Astrocyte (in vitro differentiated cells and primary cell): ENCODE measurements around the gene TGFB3. TPM values are rescaled to one million over a fixed set of nuclear protein-coding genes. Genes with fewer than 3 reads are reported as not detected.
"Not testable (repeated sequence)": the region's sequence is repeated elsewhere in the genome, so short reads cannot be mapped to it uniquely, and the experiment has no call there.

Experiments
- DNase-seq: peaks from one replicate; pipeline ENCODE4 v3.0.0-alpha.2; 2010; ENCODE audit warnings: low read depth
- FAIRE-seq: peaks from 2 replicates; lab custom pipeline; 2011; peaks lifted over from hg19 to GRCh38; lab: Jason Lieb, UNC
- H2AFZ ChIP-seq: 2 replicates; pipeline ENCODE4 v1.6.0; 2012; ENCODE audit warnings: low read depth, low read length, inconsistent platforms
- H3K27ac ChIP-seq: 2 replicates; pipeline ENCODE4 v1.5.1; 2011; ENCODE audit warnings: low read depth, low read length, inconsistent platforms
- H3K27me3 ChIP-seq: 2 replicates; pipeline ENCODE4 v1.6.0; 2011; ENCODE audit warnings: low read length, inconsistent platforms; ENCODE audit not compliant: insufficient read depth
- H3K36me3 ChIP-seq: 2 replicates; pipeline ENCODE4 v1.5.1; 2011; ENCODE audit warnings: low read length, inconsistent platforms; ENCODE audit not compliant: insufficient read depth
- H3K4me1 ChIP-seq: 2 replicates; pipeline ENCODE4 v1.5.1; 2011; ENCODE audit warnings: low read length, inconsistent platforms; ENCODE audit not compliant: insufficient read depth
- H3K4me2 ChIP-seq: 2 replicates; pipeline ENCODE4 v1.6.0; 2012; ENCODE audit warnings: low read length, inconsistent platforms
- H3K4me3 ChIP-seq: 2 replicates; pipeline ENCODE4 v1.5.1; 2011; ENCODE audit warnings: low read depth, mild to moderate bottlenecking, low read length, inconsistent platforms; ENCODE audit not compliant: insufficient read depth
- H3K79me2 ChIP-seq: 2 replicates; pipeline ENCODE4 v1.6.0; 2012; ENCODE audit warnings: mild to moderate bottlenecking, low read length, inconsistent platforms; ENCODE audit not compliant: insufficient read depth
- H3K9ac ChIP-seq: 2 replicates; pipeline ENCODE4 v1.6.0; 2012; ENCODE audit warnings: mild to moderate bottlenecking, low read length, inconsistent platforms
- H3K9me3 ChIP-seq: 2 replicates; pipeline ENCODE4 v1.5.1; 2012; ENCODE audit warnings: low read depth, mild to moderate bottlenecking, low read length, inconsistent platforms; ENCODE audit not compliant: insufficient read depth
- H4K20me1 ChIP-seq: 2 replicates; pipeline ENCODE4 v1.6.0; 2012; ENCODE audit warnings: low read length, inconsistent platforms; ENCODE audit not compliant: insufficient read depth
- H3K27ac Mint-ChIP-seq: one replicate; pipeline ENCODE4 v1.8.0; 2021; ENCODE audit warnings: mild to moderate bottlenecking, mixed read lengths; ENCODE audit not compliant: unreplicated experiment
- H3K27me3 Mint-ChIP-seq: one replicate; pipeline ENCODE4 v1.8.0; 2021; ENCODE audit warnings: low read depth, mixed read lengths; ENCODE audit not compliant: unreplicated experiment
- H3K36me3 Mint-ChIP-seq: one replicate; pipeline ENCODE4 v1.8.0; 2021; ENCODE audit warnings: low read depth, mixed read lengths; ENCODE audit not compliant: unreplicated experiment
- H3K4me1 Mint-ChIP-seq: one replicate; pipeline ENCODE4 v1.8.0; 2021; ENCODE audit warnings: low read depth, mixed read lengths; ENCODE audit not compliant: unreplicated experiment
- H3K4me3 Mint-ChIP-seq: one replicate; pipeline ENCODE4 v1.8.0; 2021; ENCODE audit warnings: mild to moderate bottlenecking, moderate library complexity, mixed read lengths; ENCODE audit not compliant: unreplicated experiment
- H3K9me3 Mint-ChIP-seq: one replicate; pipeline ENCODE4 v1.8.0; 2021; ENCODE audit warnings: mild to moderate bottlenecking, mixed read lengths; ENCODE audit not compliant: unreplicated experiment
- EZH2 ChIP-seq: IDR thresholded peaks from 2 replicates; pipeline ENCODE4 v1.6.1; 2012; ENCODE audit warnings: mild to moderate bottlenecking, low read length, inconsistent platforms; ENCODE audit not compliant: insufficient read depth
- total RNA-seq: library from RNA; stranded (reverse); gene quantifications from 2 replicates; pipeline ENCODE4 v1.2.1, GENCODE V29; 2021
- TF ChIP-seq, protein P1 (sequence below): IDR thresholded peaks from 2 replicates; pipeline ENCODE4 v1.5.1; 2011; ENCODE audit warnings: low read depth, mild to moderate bottlenecking, inconsistent platforms, low read length, moderate library complexity; ENCODE audit not compliant: insufficient read depth

The TGFB3 gene
- total RNA-seq, 1 donor from 2014 or later = 30.5 TPM

DNA sequence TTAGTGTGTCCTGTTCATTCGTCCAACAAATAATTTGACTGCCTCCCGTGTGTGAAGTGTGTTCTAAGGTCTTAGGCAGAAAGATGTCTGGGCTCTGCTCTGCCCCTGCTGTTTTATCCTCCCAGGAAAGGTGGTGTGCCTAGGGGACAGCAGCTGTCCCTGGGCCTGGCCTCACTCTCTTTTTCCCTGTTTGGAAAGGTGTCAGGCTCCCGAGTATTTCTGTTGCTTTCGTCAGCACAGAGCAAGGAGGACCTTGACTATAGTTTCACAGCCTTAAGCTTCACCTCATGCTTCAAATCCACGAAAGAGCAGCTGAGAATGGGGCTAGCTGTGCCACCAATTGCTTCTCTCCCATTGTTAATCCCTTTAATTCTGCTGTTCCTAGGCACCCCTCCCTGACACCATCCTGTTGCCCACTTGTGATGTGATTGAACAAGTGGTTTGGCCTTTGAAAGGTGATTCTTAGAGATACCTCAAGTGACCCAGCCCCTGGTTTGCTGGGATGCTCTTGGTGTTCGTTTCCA, 54.2 kb downstream of the TGFB3 start:
- Mint-ChIP-seq H3K4me1 (peaks cover 4% of the 10 kb centered on the region), H3K27me3 (no peaks in the 10 kb centered on the region), H3K27ac (no peak overlapping the region), H3K9me3 (peaks cover 5% of the 10 kb centered on the region), H3K36me3 (peaks cover 4% of the 10 kb centered on the region), H3K4me3 (no peak overlapping the region)
- H3K79me2 ChIP-seq = no peaks in the 10 kb centered on the region
- H3K9ac ChIP-seq = no peak overlapping the region
- no peak for FAIRE-seq
- H3K9me3 ChIP-seq = no peaks in the 10 kb centered on the region
- H3K4me1 ChIP-seq = no peaks in the 10 kb centered on the region
- no peaks in the 10 kb centered on the region for H3K36me3 ChIP-seq
- DNase-seq = no peak
- H2AFZ ChIP-seq = no peak overlapping the region
- H3K4me2 ChIP-seq = no peak overlapping the region
- H3K4me3 ChIP-seq = no peak overlapping the region
- no peak overlapping the region for H3K27ac ChIP-seq
- H4K20me1 ChIP-seq = no peaks in the 10 kb centered on the region
- TF ChIP-seq, protein P1, sequence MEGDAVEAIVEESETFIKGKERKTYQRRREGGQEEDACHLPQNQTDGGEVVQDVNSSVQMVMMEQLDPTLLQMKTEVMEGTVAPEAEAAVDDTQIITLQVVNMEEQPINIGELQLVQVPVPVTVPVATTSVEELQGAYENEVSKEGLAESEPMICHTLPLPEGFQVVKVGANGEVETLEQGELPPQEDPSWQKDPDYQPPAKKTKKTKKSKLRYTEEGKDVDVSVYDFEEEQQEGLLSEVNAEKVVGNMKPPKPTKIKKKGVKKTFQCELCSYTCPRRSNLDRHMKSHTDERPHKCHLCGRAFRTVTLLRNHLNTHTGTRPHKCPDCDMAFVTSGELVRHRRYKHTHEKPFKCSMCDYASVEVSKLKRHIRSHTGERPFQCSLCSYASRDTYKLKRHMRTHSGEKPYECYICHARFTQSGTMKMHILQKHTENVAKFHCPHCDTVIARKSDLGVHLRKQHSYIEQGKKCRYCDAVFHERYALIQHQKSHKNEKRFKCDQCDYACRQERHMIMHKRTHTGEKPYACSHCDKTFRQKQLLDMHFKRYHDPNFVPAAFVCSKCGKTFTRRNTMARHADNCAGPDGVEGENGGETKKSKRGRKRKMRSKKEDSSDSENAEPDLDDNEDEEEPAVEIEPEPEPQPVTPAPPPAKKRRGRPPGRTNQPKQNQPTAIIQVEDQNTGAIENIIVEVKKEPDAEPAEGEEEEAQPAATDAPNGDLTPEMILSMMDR = no peak
- no peak for TF ChIP-seq EZH2
- no peaks in the 10 kb centered on the region for H3K27me3 ChIP-seq

DNA sequence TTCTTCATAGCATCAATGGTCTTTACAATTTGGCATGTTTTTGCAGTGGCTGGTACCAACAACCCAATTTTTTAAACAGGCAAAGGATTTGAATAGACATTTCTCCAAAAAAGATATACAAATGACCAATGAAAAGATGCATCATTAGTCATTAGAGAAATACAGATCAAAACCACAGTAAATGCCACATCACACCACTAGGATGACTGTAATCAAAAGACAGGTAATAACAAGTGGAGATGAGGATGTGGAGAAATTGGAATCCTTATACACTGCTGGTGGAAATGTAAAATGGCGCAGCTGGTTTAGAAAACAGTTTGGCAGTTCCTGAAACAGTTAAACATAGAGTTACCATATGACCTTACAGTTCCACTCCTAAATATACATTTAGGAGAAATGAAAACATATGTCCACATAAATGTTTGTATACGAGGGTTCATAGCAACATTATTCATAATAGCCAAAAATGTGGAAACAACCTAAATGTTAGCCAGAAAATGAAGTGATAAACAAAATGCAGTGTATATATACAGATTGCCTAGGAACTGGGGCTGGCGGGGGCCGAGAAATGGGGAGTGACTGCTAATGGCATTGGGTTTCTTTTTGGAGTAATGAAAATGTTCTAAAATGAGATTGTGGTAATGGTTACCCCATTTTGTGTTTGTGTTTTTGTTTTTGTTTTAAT, 55.2 kb downstream of the TGFB3 start:
- peaks cover 7% of the 10 kb centered on the region for H3K36me3 Mint-ChIP-seq
- H3K27ac Mint-ChIP-seq = no peak overlapping the region
- no peaks in the 10 kb centered on the region for H3K9me3 ChIP-seq
- no peak overlapping the region for H3K9ac ChIP-seq
- H3K4me3 ChIP-seq = no peak overlapping the region
- peaks cover 5% of the 10 kb centered on the region for H3K9me3 Mint-ChIP-seq
- no peak for DNase-seq
- no peak overlapping the region for H3K27ac ChIP-seq
- H3K36me3 ChIP-seq = no peaks in the 10 kb centered on the region
- TF ChIP-seq, protein P1 = no peak
- TF ChIP-seq EZH2 = no peak
- H3K79me2 ChIP-seq = no peaks in the 10 kb centered on the region
- no peak overlapping the region for H3K4me2 ChIP-seq
- H2AFZ ChIP-seq = no peak overlapping the region
- FAIRE-seq = no peak
- H3K27me3 Mint-ChIP-seq = no peaks in the 10 kb centered on the region
- H3K4me1 Mint-ChIP-seq = peaks cover 4% of the 10 kb centered on the region
- no peaks in the 10 kb centered on the region for H3K27me3 ChIP-seq
- H3K4me3 Mint-ChIP-seq = no peak overlapping the region
- H3K4me1 ChIP-seq = no peaks in the 10 kb centered on the region
- H4K20me1 ChIP-seq = no peaks in the 10 kb centered on the region

DNA sequence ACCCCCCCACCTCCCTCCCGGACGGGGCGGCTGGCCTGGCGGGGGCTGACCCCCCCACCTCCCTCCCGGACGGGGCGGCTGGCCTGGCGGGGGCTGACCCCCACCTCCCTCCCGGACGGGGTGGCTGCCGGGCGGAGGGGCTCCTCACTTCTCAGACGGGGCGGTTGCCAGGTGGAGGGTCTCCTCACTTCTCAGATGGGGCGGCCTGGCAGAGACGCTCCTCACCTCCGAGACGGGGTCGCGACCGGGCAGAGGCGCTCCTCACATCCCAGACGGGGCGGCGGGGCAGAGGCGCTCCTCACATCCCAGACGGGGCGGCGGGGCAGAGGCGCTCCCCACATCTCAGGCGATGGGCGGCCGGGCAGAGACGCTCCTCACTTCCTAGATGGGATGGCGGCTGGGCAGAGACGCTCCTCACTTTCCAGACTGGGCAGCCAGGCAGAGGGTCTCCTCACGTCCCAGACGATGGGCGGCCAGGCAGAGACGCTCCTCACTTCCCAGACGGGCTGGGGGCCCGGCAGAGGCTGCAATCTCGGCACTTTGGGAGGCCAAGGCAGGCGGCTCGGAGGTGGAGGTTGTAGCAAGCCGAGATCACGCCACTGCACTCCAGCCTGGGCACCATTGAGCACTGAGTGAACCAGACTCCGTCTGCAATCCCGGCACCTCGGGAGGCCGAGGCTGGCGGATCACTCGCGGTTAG, 56.5 kb downstream of the TGFB3 start:
- not testable (repeated sequence) for H3K27ac Mint-ChIP-seq, FAIRE-seq, H3K4me1 ChIP-seq, H3K9me3 Mint-ChIP-seq, H4K20me1 ChIP-seq, H3K27ac ChIP-seq, H3K27me3 ChIP-seq, H3K4me3 ChIP-seq, H3K4me3 Mint-ChIP-seq, DNase-seq, H3K9me3 ChIP-seq, H3K9ac ChIP-seq, H3K4me1 Mint-ChIP-seq, H2AFZ ChIP-seq, H3K36me3 Mint-ChIP-seq, H3K27me3 Mint-ChIP-seq, H3K4me2 ChIP-seq, H3K79me2 ChIP-seq, H3K36me3 ChIP-seq

DNA sequence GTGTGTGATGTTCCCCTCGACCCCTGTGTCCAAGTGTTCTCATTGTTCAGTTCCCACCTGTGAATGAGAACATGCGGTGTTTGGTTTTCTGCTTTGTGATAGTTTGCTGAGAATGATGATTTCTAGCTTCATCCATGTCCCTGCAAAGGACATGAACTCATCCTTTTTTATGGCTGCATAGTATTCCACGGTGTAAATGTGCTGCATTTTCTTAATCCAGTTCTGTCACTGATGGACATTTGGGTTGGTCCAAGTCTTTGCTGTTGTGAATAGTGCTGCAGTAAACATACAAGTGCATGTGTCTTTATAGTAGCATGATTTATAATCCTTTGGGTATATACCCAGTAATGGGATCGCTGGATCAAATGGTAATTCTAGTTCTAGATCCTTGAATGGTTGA, 61.4 kb downstream of the TGFB3 start:
- H3K9me3 Mint-ChIP-seq, H3K4me2 ChIP-seq, H2AFZ ChIP-seq, H3K9ac ChIP-seq, H3K36me3 ChIP-seq, H3K27ac Mint-ChIP-seq, H4K20me1 ChIP-seq, H3K4me3 Mint-ChIP-seq, H3K4me1 Mint-ChIP-seq, DNase-seq, H3K27me3 ChIP-seq, H3K4me3 ChIP-seq, H3K27me3 Mint-ChIP-seq, H3K9me3 ChIP-seq, H3K4me1 ChIP-seq, H3K79me2 ChIP-seq, FAIRE-seq, H3K27ac ChIP-seq: not testable (repeated sequence)
- H3K36me3 Mint-ChIP-seq = peaks cover 11% of the 10 kb centered on the region
